Hematopoietic multipotent progenitor cell (in vitro differentiated cells): ENCODE measurements around the gene SCN10A. TPM values are rescaled to one million over a fixed set of nuclear protein-coding genes. Genes with fewer than 3 reads are reported as not detected.
A peak's percentile ranks its signal among the peaks of the same experiment; 100 is the strongest.

Source experiments
- DNase-seq, 3 donors: peaks; one replicate each; pipeline ENCODE4 v3.0.0-alpha.2; 2011 to 2015; ENCODE audit warnings: low read depth in 2 of 3, low spot score in 2 of 3
- total RNA-seq: library from RNA; depleted of rRNA; stranded (reverse); fragments of >200 nt; gene quantifications from one replicate; pipeline ENCODE4 v1.2.3, GENCODE V29; 2012

The SCN10A gene
- total RNA-seq, 1 donor, result under 0.01 TPM

DNA sequence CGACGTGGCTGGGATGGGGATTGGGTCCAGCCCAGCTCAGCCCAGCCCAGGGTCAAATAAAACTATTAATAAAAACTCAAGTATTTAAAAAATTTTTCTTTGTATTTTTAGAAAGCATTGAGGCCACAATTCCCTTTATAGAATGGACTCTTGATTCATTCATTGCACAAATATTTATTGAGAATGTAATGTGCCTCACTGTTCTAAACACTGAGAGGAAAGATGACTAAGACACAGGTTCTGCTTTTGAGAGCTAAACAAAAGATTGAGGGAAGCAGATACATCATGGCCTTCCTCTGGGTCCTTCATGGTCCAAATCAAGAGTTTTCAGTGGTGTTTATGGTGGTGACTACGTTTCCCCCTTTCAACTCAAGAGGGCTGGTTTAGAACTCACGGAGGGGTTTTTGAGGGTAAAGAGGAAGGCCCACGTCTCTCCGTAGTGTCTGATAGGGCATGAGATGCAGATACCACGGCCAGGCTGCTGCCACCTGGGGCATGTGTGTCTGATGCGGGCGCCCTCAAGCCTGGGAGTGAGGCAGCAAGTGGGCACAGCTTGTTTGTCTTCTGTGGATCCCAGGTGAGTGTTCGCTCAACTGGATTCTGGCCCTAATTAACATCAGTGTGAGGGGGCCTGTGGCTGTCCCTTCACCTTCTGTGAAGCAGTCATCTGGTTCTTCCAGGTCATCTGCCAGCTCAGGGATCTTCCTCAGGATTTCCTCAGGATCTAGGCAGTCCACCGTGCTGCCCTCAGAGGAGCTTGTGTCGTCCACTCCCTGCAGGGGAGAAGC, 93.0 kb downstream of the SCN10A start:
- DNase-seq, result peak in 2 of 3 donors; percentile 23 to 64

DNA sequence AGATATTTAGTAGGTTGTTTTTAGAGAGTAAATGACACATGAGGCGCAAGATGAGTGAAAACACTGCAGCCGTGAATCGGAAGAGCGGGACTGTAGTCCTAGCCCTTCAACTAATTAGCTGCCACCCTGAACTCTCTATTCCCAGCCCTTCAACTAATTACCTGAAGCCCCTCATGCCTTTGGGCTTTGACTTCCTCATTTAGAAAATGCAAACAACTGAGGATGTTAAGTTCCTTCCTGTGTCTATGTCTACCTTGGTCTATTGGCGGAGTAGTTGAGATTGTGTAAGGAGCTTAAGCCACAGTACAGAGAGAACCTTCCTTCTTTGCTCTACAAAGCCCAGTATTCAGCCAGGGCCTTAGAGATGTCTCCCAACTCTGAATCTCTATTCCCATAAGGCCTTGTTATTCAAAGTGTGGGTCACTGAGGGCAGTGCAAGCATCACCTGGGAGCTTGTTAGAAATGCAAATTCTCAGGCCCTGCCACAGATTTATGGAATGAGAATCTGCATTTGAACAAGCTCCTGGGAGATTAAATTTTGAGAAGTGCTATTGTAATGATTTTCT, 94.7 kb downstream of the SCN10A start:
- no peak for DNase-seq

DNA sequence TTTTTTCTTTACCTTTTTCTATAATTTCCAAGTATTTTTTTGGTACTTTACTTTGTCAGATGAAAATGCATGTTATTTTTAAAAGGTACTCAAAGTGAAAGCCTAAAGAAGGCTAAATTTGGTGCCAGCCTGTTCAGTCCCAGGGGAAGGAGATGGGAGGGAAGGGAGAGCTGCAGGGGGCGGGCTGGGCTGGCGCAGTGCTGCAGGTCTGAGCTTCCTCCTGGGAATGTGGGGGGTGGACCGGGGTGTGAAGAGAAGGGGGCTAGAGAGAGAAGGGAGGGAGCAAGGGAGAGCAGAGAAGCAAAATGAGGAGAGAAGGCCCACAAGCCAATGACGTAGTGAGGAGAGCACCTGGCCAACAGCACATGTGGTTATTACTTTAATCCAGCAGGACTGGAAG, 95.6 kb downstream of the SCN10A start:
- DNase-seq, result no peak

DNA sequence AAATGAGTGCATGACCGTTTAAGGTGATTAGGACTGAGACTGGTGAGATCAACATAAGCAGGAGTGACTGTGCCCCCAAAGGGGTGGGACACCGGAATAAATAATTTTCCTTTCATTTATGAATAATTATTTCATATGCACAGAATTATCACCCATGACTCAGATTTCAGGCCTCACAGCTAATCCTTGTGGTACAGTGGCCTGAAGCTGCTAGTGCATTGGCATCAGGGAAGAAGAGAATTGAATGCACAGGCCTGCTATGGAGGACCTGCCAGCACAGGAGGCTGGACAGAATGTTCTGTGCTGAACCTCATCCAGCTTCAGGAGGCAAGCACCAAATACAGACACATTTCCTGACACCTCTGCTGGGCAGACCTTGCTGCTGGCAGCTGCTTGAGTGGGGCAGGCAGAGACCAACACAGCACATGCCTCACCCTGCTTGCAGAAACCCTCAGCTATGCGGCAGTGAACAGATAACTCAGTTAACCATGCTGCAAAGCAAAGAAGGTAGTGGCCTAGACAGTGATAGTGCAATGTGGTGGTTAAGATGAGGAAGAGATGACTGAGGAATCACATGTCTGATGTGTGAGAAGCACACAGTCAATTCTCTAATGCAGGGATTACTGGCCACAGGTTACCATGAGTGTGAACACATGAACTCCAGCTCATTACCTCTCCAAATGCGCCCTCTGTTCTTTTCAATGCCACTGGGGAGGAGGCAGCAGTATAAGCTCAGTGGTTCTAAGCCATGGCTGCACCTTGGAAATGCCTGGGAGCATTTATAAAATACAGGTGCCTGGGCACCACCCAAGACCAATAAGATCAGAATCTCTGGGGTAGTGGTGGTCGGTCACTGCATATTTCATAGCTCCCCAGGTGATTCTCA, 98.4 kb downstream of the SCN10A start:
- peak in 1 of 3 donors; percentile 10 for DNase-seq

DNA sequence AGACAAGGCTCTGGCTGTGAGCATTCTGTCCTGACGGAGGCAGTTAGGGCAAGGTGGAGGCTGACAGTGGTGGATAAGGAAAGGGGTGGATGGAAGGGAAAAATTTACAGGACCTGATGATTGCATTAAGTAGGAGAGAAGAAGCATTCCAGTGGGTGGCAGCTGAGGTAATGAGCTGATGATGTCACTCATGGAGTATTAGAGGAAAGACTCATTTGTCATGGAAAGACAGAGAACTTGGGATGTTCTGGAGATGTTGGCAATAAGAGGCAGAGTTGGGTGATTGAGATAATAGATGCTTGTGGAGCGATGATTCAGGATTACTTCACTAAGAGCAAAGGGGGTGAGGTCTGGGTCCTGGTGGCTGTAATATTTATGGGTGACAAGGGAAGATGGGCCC, 102.9 kb downstream of the SCN10A start:
- DNase-seq, result no peak

DNA sequence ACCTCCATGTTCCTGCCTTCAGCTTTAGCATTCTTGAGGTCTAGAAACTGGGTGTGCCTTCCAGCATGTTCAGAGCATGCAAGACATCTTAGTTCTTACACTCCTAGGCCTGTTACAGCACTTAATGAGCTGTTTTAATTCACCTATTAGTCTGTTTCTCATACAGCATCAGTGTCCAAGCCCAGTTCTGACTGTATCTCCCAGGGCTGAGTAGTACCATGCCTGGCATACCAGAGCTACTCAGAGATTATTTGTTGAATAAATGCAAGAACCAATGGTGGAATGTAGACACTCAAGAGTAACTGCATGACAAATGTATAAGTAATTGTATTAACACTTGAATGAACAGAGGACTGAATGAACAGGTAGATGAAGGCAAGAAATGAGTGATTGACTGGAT, 104.7 kb downstream of the SCN10A start:
- DNase-seq, result no peak

DNA sequence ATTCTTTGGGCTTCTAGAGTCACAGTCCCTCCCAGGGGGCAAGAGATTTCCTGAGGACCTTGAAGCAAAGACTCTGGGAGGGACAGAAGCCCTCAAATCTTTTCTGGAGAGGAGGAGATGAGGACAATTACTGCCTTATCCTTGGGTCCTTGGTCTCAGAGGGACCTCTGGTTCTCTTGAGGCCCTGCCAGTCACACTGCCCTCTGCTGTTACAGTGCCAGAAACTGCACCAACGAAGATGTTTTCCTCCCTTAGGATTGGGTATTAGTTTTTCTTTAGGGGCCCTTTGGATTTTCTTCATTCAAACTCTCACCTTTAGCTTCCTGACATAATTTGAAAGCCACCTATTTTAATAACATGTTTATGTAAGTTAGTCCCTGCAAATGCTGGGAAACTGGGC, 108.3 kb downstream of the SCN10A start:
- DNase-seq, result no peak

GRCh38 chr3:38706961-38707360, 109.1 kb downstream of the SCN10A start:
- no peak for DNase-seq

- DNase-seq, result no peak
These were observed 113.8 kb downstream of the SCN10A start for GRCh38 chr3:38702231-38702630.

- DNase-seq, result no peak
These were observed 117.3 kb downstream of the SCN10A start for GRCh38 chr3:38698760-38699159.

DNA sequence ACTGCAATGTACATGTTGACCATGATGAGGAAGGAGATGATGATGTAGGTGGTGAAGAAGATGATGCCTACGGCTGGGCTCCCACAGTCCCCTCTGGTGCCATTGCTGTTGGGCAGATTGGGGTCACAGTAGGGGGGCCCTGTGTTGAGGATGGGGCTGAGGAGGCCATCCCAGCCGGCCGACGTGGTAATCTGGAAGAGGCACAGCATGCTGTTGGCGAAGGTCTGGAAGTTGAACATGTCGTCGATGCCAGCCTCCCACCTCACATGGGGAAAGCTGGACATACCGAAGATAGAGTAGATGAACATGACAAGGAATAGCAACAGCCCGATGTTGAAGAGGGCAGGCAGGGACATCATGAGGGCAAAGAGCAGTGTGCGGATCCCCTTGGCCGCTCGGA, 118.0 kb downstream of the SCN10A start:
- no peak for DNase-seq

- DNase-seq, result no peak
These were observed 120.0 kb downstream of the SCN10A start for GRCh38 chr3:38696034-38696433.

GRCh38 chr3:38690185-38690584, 125.8 kb downstream of the SCN10A start:
- DNase-seq, result no peak

DNA sequence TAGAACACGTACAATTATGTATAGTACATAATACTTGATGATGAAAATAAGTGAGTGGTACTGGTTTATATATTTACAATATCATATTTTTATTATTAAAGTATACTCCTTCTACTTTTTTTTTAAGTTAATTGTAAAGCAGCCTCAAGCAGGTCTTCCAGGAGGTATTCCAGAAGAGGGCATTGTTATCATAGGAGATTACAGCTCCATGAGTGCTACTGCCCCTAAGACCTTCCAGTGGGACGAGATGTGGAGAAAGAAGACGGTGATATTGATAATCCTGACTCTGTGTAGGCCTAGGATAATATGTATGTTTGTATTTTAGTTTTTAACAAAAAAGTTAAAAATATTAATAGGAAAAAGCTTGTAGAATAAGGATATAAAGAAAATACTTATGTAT, 126.2 kb downstream of the SCN10A start:
- DNase-seq, result no peak

DNA sequence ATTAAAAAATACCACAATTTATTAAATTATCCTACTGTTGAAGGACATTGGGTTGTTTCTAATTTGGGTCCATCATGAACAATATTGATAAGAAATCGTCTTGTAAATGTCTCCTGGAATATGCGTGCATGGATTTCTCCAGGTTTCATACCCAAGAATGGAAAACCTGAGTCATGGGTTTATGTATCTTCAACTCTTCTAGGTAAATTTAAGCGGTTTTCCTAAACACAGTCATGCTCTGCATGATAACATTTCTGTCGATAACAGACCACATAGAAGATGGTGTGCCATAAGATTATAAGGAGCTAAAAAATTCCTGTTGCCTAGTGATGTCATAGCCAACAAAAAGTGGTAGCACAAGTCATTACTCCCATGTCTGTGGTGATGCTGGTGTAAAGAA, 126.7 kb downstream of the SCN10A start:
- no peak for DNase-seq

GRCh38 chr3:38687321-38687720, 128.7 kb downstream of the SCN10A start:
- no peak for DNase-seq

DNA sequence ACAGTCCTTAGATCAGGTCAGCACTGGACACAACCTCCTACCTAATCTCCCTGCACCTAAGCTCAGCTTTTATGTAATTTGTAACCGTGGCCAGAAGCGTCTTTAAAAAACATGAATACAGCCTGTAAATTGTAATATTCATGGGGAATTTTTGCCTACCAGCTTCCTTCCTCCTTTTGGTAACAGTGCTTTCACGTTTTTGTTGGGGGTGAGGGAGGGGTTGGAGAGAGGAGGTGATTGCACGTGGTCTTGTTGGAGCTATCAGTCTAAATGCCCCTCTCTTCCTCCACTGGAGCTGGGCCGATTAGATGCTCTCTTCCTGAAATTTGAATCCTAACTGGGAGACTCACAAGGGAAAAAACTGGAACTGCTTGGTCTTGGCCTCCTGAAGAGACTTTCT, 131.5 kb downstream of the SCN10A start:
- peak in 2 of 3 donors; percentile 16 to 38 for DNase-seq

DNA sequence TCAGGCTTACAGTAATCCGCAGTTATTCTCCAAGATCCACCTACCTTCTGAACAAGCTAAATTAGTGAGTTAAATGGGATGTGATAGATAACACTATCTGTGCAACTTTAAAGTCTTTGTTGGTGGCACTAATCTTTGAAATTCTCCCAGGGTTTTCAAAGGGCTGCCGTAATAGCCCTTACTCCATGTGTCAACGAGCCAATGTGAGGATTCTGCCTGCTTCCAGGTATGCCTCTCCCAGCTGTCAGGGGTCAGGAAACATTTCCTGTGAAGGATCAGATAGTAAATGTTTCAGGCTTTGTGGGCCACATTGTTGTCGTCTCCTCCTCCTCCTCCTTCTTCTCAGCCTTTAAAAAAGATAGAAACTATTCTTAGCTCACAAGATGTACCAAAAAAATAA, 146.3 kb downstream of the SCN10A start:
- DNase-seq, result no peak

GRCh38 chr3:38662544-38662943, 153.5 kb downstream of the SCN10A start:
- DNase-seq, result no peak

- DNase-seq, result no peak
These were observed 157.2 kb downstream of the SCN10A start for GRCh38 chr3:38658841-38659240.

- no peak for DNase-seq
These were observed 158.6 kb downstream of the SCN10A start for GRCh38 chr3:38657369-38657768.
